Measurements from ENCODE around the gene FCER1G.

Gene FCER1G

GRCh38 chr1:161196111-161196510 lies 19.0 kb upstream of the FCER1G start:
- H4K20me1 ChIP-seq (ENCODE audit: low read depth, low read length): no peaks in the 10 kb centered on the region
- H3K4me3 ChIP-seq (ENCODE audit: insufficient read depth, low read length, poor library complexity, severe bottlenecking): no peak overlapping the region
- H3K79me2 ChIP-seq (ENCODE audit: insufficient read depth, low read length): no peaks in the 10 kb centered on the region
- H2AFZ ChIP-seq (ENCODE audit: low read depth, low read length, severe bottlenecking): no peak overlapping the region
- no peaks in the 10 kb centered on the region for H3K27me3 ChIP-seq (ENCODE audit: low read length)
- H3K9me2 ChIP-seq (replicated peaks; ENCODE audit: insufficient read depth, low read length): no peaks in the 10 kb centered on the region
- no peaks in the 10 kb centered on the region for H3K9me3 ChIP-seq (ENCODE audit: insufficient read depth, low read length)
- H3F3A ChIP-seq (ENCODE audit: insufficient read depth): no peaks in the 10 kb centered on the region
- no peak overlapping the region for H3K9ac ChIP-seq (ENCODE audit: low read length)
- H3K36me3 ChIP-seq (ENCODE audit: low read length): no peaks in the 10 kb centered on the region
- TF ChIP-seq EZH2phosphoT487 (conservative IDR thresholded peaks at IDR 0.05; ENCODE audit: low read length): no peak
- TF ChIP-seq CTCF (IDR thresholded peaks at IDR 0.05; ENCODE audit: insufficient read depth, low read length, poor library complexity, severe bottlenecking): no peak
- no peak overlapping the region for H3K4me2 ChIP-seq (ENCODE audit: low read depth, low read length, poor library complexity, severe bottlenecking)
- H3K27ac ChIP-seq (ENCODE audit: low read depth, low read length): no peak overlapping the region

- H3K79me2 ChIP-seq (ENCODE audit: insufficient read depth, low read length): no peaks in the 10 kb centered on the region
- H3K9ac ChIP-seq (ENCODE audit: low read length): no peak overlapping the region
- no peaks in the 10 kb centered on the region for H3K36me3 ChIP-seq (ENCODE audit: low read length)
- H3K4me3 ChIP-seq (ENCODE audit: insufficient read depth, low read length, poor library complexity, severe bottlenecking): no peak overlapping the region
- no peaks in the 10 kb centered on the region for H3K27me3 ChIP-seq (ENCODE audit: low read length)
- no peak overlapping the region for H3K4me2 ChIP-seq (ENCODE audit: low read depth, low read length, poor library complexity, severe bottlenecking)
- no peaks in the 10 kb centered on the region for H4K20me1 ChIP-seq (ENCODE audit: low read depth, low read length)
- no peak overlapping the region for H2AFZ ChIP-seq (ENCODE audit: low read depth, low read length, severe bottlenecking)
- H3K9me3 ChIP-seq (ENCODE audit: insufficient read depth, low read length): no peaks in the 10 kb centered on the region
- TF ChIP-seq CTCF (IDR thresholded peaks at IDR 0.05; ENCODE audit: insufficient read depth, low read length, poor library complexity, severe bottlenecking) (no peak), EZH2phosphoT487 (conservative IDR thresholded peaks at IDR 0.05; ENCODE audit: low read length) (no peak)
- no peaks in the 10 kb centered on the region for H3K9me2 ChIP-seq (replicated peaks; ENCODE audit: insufficient read depth, low read length)
- H3F3A ChIP-seq (ENCODE audit: insufficient read depth): no peaks in the 10 kb centered on the region
- H3K27ac ChIP-seq (ENCODE audit: low read depth, low read length): no peak overlapping the region
These were observed 18.3 kb upstream of the FCER1G start for GRCh38 chr1:161196521-161197451.

- no peak for TF ChIP-seq EZH2phosphoT487 (conservative IDR thresholded peaks at IDR 0.05; ENCODE audit: low read length)
- no peak for TF ChIP-seq CTCF (IDR thresholded peaks at IDR 0.05; ENCODE audit: insufficient read depth, low read length, poor library complexity, severe bottlenecking)
- Histone ChIP-seq H3K9me3 (ENCODE audit: insufficient read depth, low read length) (no peaks in the 10 kb centered on the region), H3K9ac (ENCODE audit: low read length) (no peak overlapping the region), H4K20me1 (ENCODE audit: low read depth, low read length) (no peaks in the 10 kb centered on the region), H3F3A (ENCODE audit: insufficient read depth) (no peaks in the 10 kb centered on the region), H3K9me2 (replicated peaks; ENCODE audit: insufficient read depth, low read length) (no peaks in the 10 kb centered on the region), H3K4me2 (ENCODE audit: low read depth, low read length, poor library complexity, severe bottlenecking) (no peak overlapping the region), H3K36me3 (ENCODE audit: low read length) (no peaks in the 10 kb centered on the region), H3K4me3 (ENCODE audit: insufficient read depth, low read length, poor library complexity, severe bottlenecking) (no peak overlapping the region), H3K27me3 (ENCODE audit: low read length) (no peaks in the 10 kb centered on the region), H3K27ac (ENCODE audit: low read depth, low read length) (no peak overlapping the region), H3K79me2 (ENCODE audit: insufficient read depth, low read length) (peaks cover 4% of the 10 kb centered on the region), H2AFZ (ENCODE audit: low read depth, low read length, severe bottlenecking) (no peak overlapping the region)
These were observed 17.4 kb upstream of the FCER1G start for GRCh38 chr1:161197560-161198193.

All from SU-DHL-6 (cell line).